ENCODE data around the gene ADGRA1. TPM values are rescaled to one million over a fixed set of nuclear protein-coding genes. Genes with fewer than 3 reads are reported as not detected.

ADGRA1 gene
- total RNA-seq = not detected in 2 replicates

GRCh38 chr10:133087679-133088178 is at the start of gene ADGRA1:
ADGRA1 (plus strand) TSS chr10:133087924; CDS start chr10:133088910, 986 bp downstream.

GRCh38 chr10:133159950-133160825 is 72.5 kb downstream of the ADGRA1 start, which contains the start of gene KNDC1:
KNDC1 (plus strand) TSS chr10:133160219; CDS start chr10:133160468, 249 bp downstream.

Other genes starting within 250 kb of the ADGRA1 start
- 1.7 and 2.4 TPM in 2 replicates for gene CFAP46, start 145.4 kb upstream of the ADGRA1 start, total RNA-seq
- gene KNDC1, start 72.3 kb downstream of the ADGRA1 start, total RNA-seq = not detected in 2 replicates
- not detected in 2 replicates for gene UTF1, start 142.3 kb downstream of the ADGRA1 start, total RNA-seq
- not detected in 2 replicates for gene VENTX, start 149.9 kb downstream of the ADGRA1 start, total RNA-seq
- gene ADAM8, start 188.9 kb downstream of the ADGRA1 start, total RNA-seq = 0.07 and 0.13 TPM in 2 replicates
- gene TUBGCP2, start 220.9 kb downstream of the ADGRA1 start, total RNA-seq = 47.2 and 59.9 TPM in 2 replicates
- 24.2 and 25.9 TPM in 2 replicates for gene ZNF511, start 221.0 kb downstream of the ADGRA1 start, total RNA-seq
- not detected in 2 replicates for gene CALY, start 249.0 kb downstream of the ADGRA1 start, total RNA-seq